ENCODE results near the gene ARHGDIA.
"Not testable (repeated sequence)": the region's sequence is repeated elsewhere in the genome, so short reads cannot be mapped to it uniquely, and the experiment has no call there.

The ARHGDIA gene

DNA sequence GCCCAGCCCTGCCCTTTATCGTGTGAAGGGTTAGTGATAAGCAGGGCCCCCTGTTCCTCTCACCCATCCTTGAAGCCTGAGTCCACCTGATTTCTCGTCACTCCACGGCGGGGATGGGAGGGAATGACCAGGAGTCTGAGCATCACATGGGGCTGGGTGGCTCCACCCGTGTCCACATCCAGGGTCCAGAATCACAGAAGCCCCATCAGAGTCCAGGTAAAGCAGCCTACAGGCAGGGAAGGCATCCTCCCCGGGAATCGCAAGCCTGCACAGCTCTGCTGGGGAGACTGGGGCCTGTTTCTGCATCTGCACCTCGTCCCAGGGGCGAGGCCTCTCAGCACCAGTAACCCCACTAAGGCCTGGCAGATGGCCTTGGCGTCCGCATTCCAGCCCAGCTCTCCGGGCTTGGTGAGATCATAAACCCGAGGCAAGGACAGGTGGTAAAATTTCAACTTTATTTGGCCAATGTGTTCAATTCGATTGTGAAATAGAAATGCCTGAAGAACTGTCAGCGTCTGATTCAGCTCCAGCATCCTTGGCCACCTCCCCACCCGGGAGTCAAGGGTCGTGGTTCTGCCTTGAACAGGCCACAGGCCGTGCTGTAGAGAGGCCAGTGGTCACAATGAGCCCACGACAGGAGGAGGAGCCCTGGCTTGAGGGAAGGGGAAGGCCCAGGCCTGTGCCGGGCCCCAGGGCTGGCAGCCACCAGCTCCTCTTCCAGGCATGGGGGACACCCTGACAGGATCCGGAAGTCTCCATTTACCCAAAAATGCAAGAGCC is 28.2 kb downstream of the ARHGDIA start:
- peaks cover 6% of the 10 kb centered on the region for H3K4me1 ChIP-seq (ENCODE audit: control insufficient read depth, insufficient read depth, low read length)
- H3K27ac ChIP-seq (ENCODE audit: insufficient read depth, low read depth, low read length, poor library complexity, severe bottlenecking): no peak overlapping the region
- H3K4me3 ChIP-seq (ENCODE audit: insufficient read depth, low read depth, low read length): no peak overlapping the region
- no peaks in the 10 kb centered on the region for H3K9me3 ChIP-seq (ENCODE audit: control insufficient read depth, low read length)
- peaks cover 42% of the 10 kb centered on the region for H3K36me3 ChIP-seq (ENCODE audit: control insufficient read depth, insufficient read depth, low read length)
- 95 to 96% methylated on average over 21 of the region's 21 CpGs for WGBS, 2 experiments
- no peaks in the 10 kb centered on the region for H3K27me3 ChIP-seq (ENCODE audit: control insufficient read depth, insufficient read depth, low read length, poor library complexity, severe bottlenecking)

GRCh38 chr17:81842378-81842724 is 28.8 kb downstream of the ARHGDIA start:
- Histone ChIP-seq H3K36me3 (ENCODE audit: control insufficient read depth, insufficient read depth, low read length) (peaks cover 40% of the 10 kb centered on the region), H3K27ac (ENCODE audit: insufficient read depth, low read depth, low read length, poor library complexity, severe bottlenecking) (no peak overlapping the region), H3K27me3 (ENCODE audit: control insufficient read depth, insufficient read depth, low read length, poor library complexity, severe bottlenecking) (no peaks in the 10 kb centered on the region), H3K4me1 (ENCODE audit: control insufficient read depth, insufficient read depth, low read length) (peaks cover 6% of the 10 kb centered on the region), H3K9me3 (ENCODE audit: control insufficient read depth, low read length) (no peaks in the 10 kb centered on the region), H3K4me3 (ENCODE audit: insufficient read depth, low read depth, low read length) (no peak overlapping the region)
- WGBS, 2 experiments: 93 to 95% methylated on average over 11 of the region's 11 CpGs

DNA sequence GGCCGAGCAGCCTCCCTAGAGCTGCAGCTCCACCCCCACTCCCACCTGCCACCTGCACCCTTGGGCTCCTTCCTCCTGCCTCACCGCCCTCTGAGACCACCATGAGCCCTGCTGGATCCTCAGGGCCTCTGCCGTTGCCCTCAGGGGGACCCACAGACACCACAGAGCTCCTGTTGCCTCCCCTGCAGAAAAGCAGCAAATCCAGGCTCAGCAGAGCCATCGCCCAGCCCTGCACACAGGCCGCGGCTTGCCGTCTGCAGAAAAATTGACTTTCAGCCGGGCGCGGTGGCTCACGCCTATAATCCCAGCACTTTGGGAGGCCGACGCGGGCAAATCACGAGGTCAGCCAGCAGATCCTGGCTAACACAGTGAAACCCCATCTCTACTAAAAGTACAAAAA is 29.3 kb downstream of the ARHGDIA start:
- H3K36me3 ChIP-seq (ENCODE audit: control insufficient read depth, insufficient read depth, low read length): peaks cover 35% of the 10 kb centered on the region
- H3K27ac ChIP-seq (ENCODE audit: insufficient read depth, low read depth, low read length, poor library complexity, severe bottlenecking): no peak overlapping the region
- H3K4me3 ChIP-seq (ENCODE audit: insufficient read depth, low read depth, low read length): no peak overlapping the region
- H3K4me1 ChIP-seq (ENCODE audit: control insufficient read depth, insufficient read depth, low read length): peaks cover 6% of the 10 kb centered on the region
- no peaks in the 10 kb centered on the region for H3K9me3 ChIP-seq (ENCODE audit: control insufficient read depth, low read length)
- 95% methylated on average over 15 of the region's 15 CpGs for WGBS, 2 experiments
- no peaks in the 10 kb centered on the region for H3K27me3 ChIP-seq (ENCODE audit: control insufficient read depth, insufficient read depth, low read length, poor library complexity, severe bottlenecking)

GRCh38 chr17:81840826-81841778 is 30.0 kb downstream of the ARHGDIA start:
- Histone ChIP-seq H3K4me3 (ENCODE audit: insufficient read depth, low read depth, low read length) (no peak overlapping the region), H3K36me3 (ENCODE audit: control insufficient read depth, insufficient read depth, low read length) (peaks cover 27% of the 10 kb centered on the region), H3K27ac (ENCODE audit: insufficient read depth, low read depth, low read length, poor library complexity, severe bottlenecking) (no peak overlapping the region), H3K27me3 (ENCODE audit: control insufficient read depth, insufficient read depth, low read length, poor library complexity, severe bottlenecking) (no peaks in the 10 kb centered on the region), H3K4me1 (ENCODE audit: control insufficient read depth, insufficient read depth, low read length) (peaks cover 6% of the 10 kb centered on the region), H3K9me3 (ENCODE audit: control insufficient read depth, low read length) (no peaks in the 10 kb centered on the region)
- WGBS, 2 experiments: 89 to 90% methylated on average over 40 of the region's 40 CpGs

DNA sequence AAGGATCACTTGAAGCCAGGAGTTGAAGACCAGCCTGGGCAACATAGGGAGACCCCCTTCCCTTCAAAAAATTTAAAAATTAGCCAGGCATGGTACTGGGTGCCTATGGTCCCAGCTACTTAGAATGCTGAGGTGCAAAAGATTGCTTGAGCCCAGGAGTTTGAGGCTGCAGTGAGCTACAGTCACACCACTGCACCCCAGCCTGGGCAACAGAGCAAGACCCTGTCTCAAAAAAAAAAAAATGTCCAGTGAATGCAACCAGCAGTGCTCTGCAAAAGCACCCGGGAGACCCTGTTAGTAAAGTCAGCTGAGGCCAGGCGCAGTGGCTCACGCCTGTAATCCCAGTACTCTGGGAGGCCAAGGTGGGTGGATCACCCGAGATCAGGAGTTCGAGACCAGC is 31.1 kb downstream of the ARHGDIA start:
- not testable (repeated sequence) for H3K9me3 ChIP-seq (ENCODE audit: control insufficient read depth, low read length); H3K27ac ChIP-seq (ENCODE audit: insufficient read depth, low read depth, low read length, poor library complexity, severe bottlenecking); H3K4me1 ChIP-seq (ENCODE audit: control insufficient read depth, insufficient read depth, low read length); H3K4me3 ChIP-seq (ENCODE audit: insufficient read depth, low read depth, low read length); H3K27me3 ChIP-seq (ENCODE audit: control insufficient read depth, insufficient read depth, low read length, poor library complexity, severe bottlenecking)
- 96 to 98% methylated on average over 5 of the region's 5 CpGs for WGBS, 2 experiments
- H3K36me3 ChIP-seq (ENCODE audit: control insufficient read depth, insufficient read depth, low read length): peaks cover 18% of the 10 kb centered on the region

- Histone ChIP-seq H3K27ac (ENCODE audit: insufficient read depth, low read depth, low read length, poor library complexity, severe bottlenecking) (no peak overlapping the region), H3K9me3 (ENCODE audit: control insufficient read depth, low read length) (no peaks in the 10 kb centered on the region), H3K4me1 (ENCODE audit: control insufficient read depth, insufficient read depth, low read length) (peaks cover 6% of the 10 kb centered on the region), H3K36me3 (ENCODE audit: control insufficient read depth, insufficient read depth, low read length) (peaks cover 10% of the 10 kb centered on the region), H3K27me3 (ENCODE audit: control insufficient read depth, insufficient read depth, low read length, poor library complexity, severe bottlenecking) (no peaks in the 10 kb centered on the region), H3K4me3 (ENCODE audit: insufficient read depth, low read depth, low read length) (no peak overlapping the region)
- WGBS, 2 experiments: 93% methylated on average over 15 of the region's 15 CpGs
Measured at GRCh38 chr17:81839301-81839700, 31.8 kb downstream of the ARHGDIA start.

- no peak overlapping the region for H3K4me3 ChIP-seq (ENCODE audit: insufficient read depth, low read depth, low read length)
- H3K9me3 ChIP-seq (ENCODE audit: control insufficient read depth, low read length): no peaks in the 10 kb centered on the region
- peaks cover 6% of the 10 kb centered on the region for H3K4me1 ChIP-seq (ENCODE audit: control insufficient read depth, insufficient read depth, low read length)
- 72 to 77% methylated on average over 17 of the region's 17 CpGs for WGBS, 2 experiments
- H3K27ac ChIP-seq (ENCODE audit: insufficient read depth, low read depth, low read length, poor library complexity, severe bottlenecking): no peak overlapping the region
- peaks cover 6% of the 10 kb centered on the region for H3K36me3 ChIP-seq (ENCODE audit: control insufficient read depth, insufficient read depth, low read length)
- no peaks in the 10 kb centered on the region for H3K27me3 ChIP-seq (ENCODE audit: control insufficient read depth, insufficient read depth, low read length, poor library complexity, severe bottlenecking)
Measured at GRCh38 chr17:81838753-81839255, 32.3 kb downstream of the ARHGDIA start.

DNA sequence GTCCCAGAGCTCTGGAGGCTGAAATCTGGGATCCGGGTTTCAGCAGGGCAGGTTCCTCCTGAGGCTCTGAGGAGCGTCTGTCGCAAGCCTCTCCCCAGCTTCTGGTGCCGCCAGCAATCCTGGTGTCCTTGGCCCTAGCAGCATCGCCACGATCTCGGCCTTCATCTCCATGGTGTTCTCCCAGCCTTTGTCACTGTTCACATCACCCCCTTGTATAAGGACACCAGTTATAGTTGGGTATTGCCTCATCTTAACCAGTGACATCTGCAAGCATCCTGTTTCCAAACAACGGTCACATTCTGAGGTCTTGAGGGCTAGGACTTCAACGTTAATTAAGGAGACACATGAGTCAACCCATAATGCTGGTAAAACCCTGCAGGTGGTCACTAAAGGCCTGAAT is 33.5 kb downstream of the ARHGDIA start:
- H3K27ac ChIP-seq (ENCODE audit: insufficient read depth, low read depth, low read length, poor library complexity, severe bottlenecking): no peak overlapping the region
- H3K4me1 ChIP-seq (ENCODE audit: control insufficient read depth, insufficient read depth, low read length): peaks cover 6% of the 10 kb centered on the region
- H3K27me3 ChIP-seq (ENCODE audit: control insufficient read depth, insufficient read depth, low read length, poor library complexity, severe bottlenecking): no peaks in the 10 kb centered on the region
- H3K4me3 ChIP-seq (ENCODE audit: insufficient read depth, low read depth, low read length): no peak overlapping the region
- WGBS, 2 experiments: 89 to 90% methylated on average over 9 of the region's 9 CpGs
- peaks cover under 1% of the 10 kb centered on the region for H3K36me3 ChIP-seq (ENCODE audit: control insufficient read depth, insufficient read depth, low read length)
- H3K9me3 ChIP-seq (ENCODE audit: control insufficient read depth, low read length): no peaks in the 10 kb centered on the region

DNA sequence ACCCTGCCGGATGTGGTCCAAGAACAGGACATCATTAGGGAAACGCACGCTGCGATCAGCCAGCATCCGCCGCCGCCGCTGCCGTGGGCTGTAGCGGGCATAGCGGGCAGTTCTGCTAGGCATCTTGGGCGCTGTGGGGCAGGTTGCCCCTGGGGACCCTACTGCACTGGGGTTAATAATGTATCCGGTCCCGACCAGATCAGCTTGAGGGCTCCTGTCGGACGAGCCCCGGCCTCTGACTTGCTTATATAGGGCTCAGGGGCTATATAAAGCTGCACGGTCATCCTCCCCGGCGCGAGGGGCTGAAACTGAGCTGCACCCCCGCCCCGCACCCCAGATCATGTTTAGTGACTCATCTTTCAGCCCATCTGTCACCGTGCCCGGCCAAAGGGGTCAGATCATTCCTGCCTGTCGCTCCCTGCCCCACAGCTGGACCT is 36.3 kb downstream of the ARHGDIA start, which contains the start of gene PPP1R27:
Gene PPP1R27, minus strand, starts transcription at position 220 of the 437 bp plus-strand sequence. Its CDS starts 97 bp downstream, at position 123.
- 95% methylated on average over 26 of the region's 26 CpGs for WGBS, 2 experiments
- H3K36me3 ChIP-seq (ENCODE audit: control insufficient read depth, insufficient read depth, low read length): no peaks in the 10 kb centered on the region
- no peaks in the 10 kb centered on the region for H3K9me3 ChIP-seq (ENCODE audit: control insufficient read depth, low read length)
- H3K4me3 ChIP-seq (ENCODE audit: insufficient read depth, low read depth, low read length): peak within 1 kb of the TSS; percentile 79
- H3K4me1 ChIP-seq (ENCODE audit: control insufficient read depth, insufficient read depth, low read length): peaks cover 12% of the 10 kb centered on the region
- H3K27me3 ChIP-seq (ENCODE audit: control insufficient read depth, insufficient read depth, low read length, poor library complexity, severe bottlenecking): no peaks in the 10 kb centered on the region
- H3K27ac ChIP-seq (ENCODE audit: insufficient read depth, low read depth, low read length, poor library complexity, severe bottlenecking): no peak within 1 kb of the TSS
